HCT116 (cell line): ENCODE measurements around the gene TRIM26. TPM values are rescaled to one million over a fixed set of nuclear protein-coding genes. Genes with fewer than 3 reads are reported as not detected.

Experiments
- ATAC-seq: fragments of 200-7000 bp; cut with Tn5 transposase; 2 replicates; pipeline ENCODE4 v1.9.1; 2020; ENCODE audit warnings: mild to moderate bottlenecking, moderate library complexity
- BruUV-seq: library from RNA; stranded (reverse); fragments of 400-500 nt; replicated peaks from 2 replicates; lab custom pipeline; 2021; lab: Mats Ljungman, UMichigan
- CTCF ChIA-PET: fragments of 300-600 bp; sonication (Branson Sonifier 250); formaldehyde crosslinking; loops from one replicate; lab custom pipeline; 2021; ENCODE audit warnings: antibody characterized with exemption; lab: Charles Lee
- POLR2A ChIA-PET: fragments of 300-600, 350-600 bp; sonication (Branson Sonifier 250); formaldehyde crosslinking; loops from one replicate; lab custom pipeline; 2021; ENCODE audit warnings: antibody characterized with exemption; lab: Charles Lee
- RAD21 ChIA-PET, 2 experiments: fragments of 300-600 bp; sonication (Branson Sonifier 250); formaldehyde crosslinking; loops; one replicate each; lab custom pipeline; 2023; ENCODE audit warnings: low total read pairs in 2 of 2; ENCODE audit not compliant: uncharacterized antibody in 2 of 2, unreplicated experiment in 2 of 2, low non-redundant PET in 1 of 2; lab: Charles Lee
- DNase-seq: peaks from one replicate; pipeline ENCODE4 v3.0.0-alpha.2; 2010; ENCODE audit warnings: low read depth, low spot score
- H2AFZ ChIP-seq: fragments of 200-600 bp; shearing (Covaris generic), sonication (generic); 2 replicates; pipeline ENCODE4 v1.6.1; 2017; ENCODE audit warnings: low read depth, mixed run types, mixed read lengths, antibody characterized with exemption, low read length; ENCODE audit not compliant: poor library complexity, severe bottlenecking
- H3K27ac ChIP-seq: 2 replicates; pipeline ENCODE4 v1.5.1; 2012; ENCODE audit warnings: low read depth, low read length
- H3K27me3 ChIP-seq: fragments of 200-600 bp; sonication (generic); 2 replicates; pipeline ENCODE4 v1.6.1; 2016; ENCODE audit warnings: mixed run types, low read length, mixed read lengths; ENCODE audit not compliant: insufficient read depth
- H3K36me3 ChIP-seq, 2 experiments: fragments of 200-500 bp in 1 of 2; fragments of 200-600 bp in 1 of 2; sonication (Bioruptor generic) in 1 of 2; sonication (generic) in 1 of 2; 2 replicates each; pipeline versions ENCODE4 v1.5.1 to v1.6.1; 2014 to 2016; ENCODE audit warnings: low read length in 2 of 2, inconsistent platforms in 1 of 2, mixed read lengths in 1 of 2, mixed run types in 1 of 2; ENCODE audit not compliant: insufficient read depth in 2 of 2, control insufficient read depth in 1 of 2
- H3K4me1 ChIP-seq, 2 experiments: fragments of 200-600 bp in 1 of 2; sonication (generic) in 1 of 2; 2 replicates each; pipeline versions ENCODE4 v1.5.1 to v1.6.1; 2012 to 2017; ENCODE audit warnings: low read length in 2 of 2, inconsistent platforms in 1 of 2, mild to moderate bottlenecking in 1 of 2, mixed read lengths in 1 of 2, mixed run types in 1 of 2, moderate library complexity in 1 of 2; ENCODE audit not compliant: insufficient read depth in 2 of 2, control insufficient read depth in 1 of 2
- H3K4me2 ChIP-seq: fragments of 200-600 bp; sonication (generic); 2 replicates; pipeline ENCODE4 v1.6.1; 2017; ENCODE audit warnings: mixed run types, low read length, mixed read lengths
- H3K4me3 ChIP-seq, 2 experiments: fragments of 200-600 bp in 1 of 2; sonication (generic) in 1 of 2; replicated peaks in 1 of 2; 2 replicates each; pipeline ENCODE4 v1.5.1; 2011 to 2016; ENCODE audit warnings: low read length in 2 of 2, control low read depth in 1 of 2, low read depth in 1 of 2, mild to moderate bottlenecking in 1 of 2, mixed read lengths in 1 of 2, mixed run types in 1 of 2
- H3K79me2 ChIP-seq: fragments of 200-600 bp; sonication (generic); 2 replicates; pipeline ENCODE4 v1.6.1; 2017; ENCODE audit warnings: mild to moderate bottlenecking, mixed run types, low read length, moderate library complexity, mixed read lengths; ENCODE audit not compliant: insufficient read depth
- H3K9ac ChIP-seq: fragments of 200-600 bp; sonication (generic); 2 replicates; pipeline ENCODE4 v1.6.1; 2016; ENCODE audit warnings: low read length, mixed read lengths
- H3K9me2 ChIP-seq: fragments of 200-600 bp; sonication (generic), shearing (Covaris generic); 2 replicates; pipeline ENCODE4 v1.6.1; 2017; ENCODE audit warnings: mixed run types, mild to moderate bottlenecking, moderate library complexity; ENCODE audit not compliant: insufficient read depth
- H3K9me3 ChIP-seq, 2 experiments: fragments of 200-500 bp in 1 of 2; fragments of 200-600 bp in 1 of 2; sonication (Bioruptor generic) in 1 of 2; sonication (generic) in 1 of 2; 2 replicates each; pipeline ENCODE4 v1.6.1; 2014 to 2017; ENCODE audit warnings: low read length in 2 of 2, mixed read lengths in 2 of 2, inconsistent platforms in 1 of 2, low read depth in 1 of 2, mild to moderate bottlenecking in 1 of 2, mixed run types in 1 of 2, moderate library complexity in 1 of 2; ENCODE audit not compliant: control insufficient read depth in 1 of 2, insufficient read depth in 1 of 2
- H4K20me1 ChIP-seq: fragments of 200-600 bp; sonication (generic), shearing (Covaris generic); 2 replicates; pipeline ENCODE4 v1.6.1; 2017; ENCODE audit warnings: mixed run types, mild to moderate bottlenecking, moderate library complexity; ENCODE audit not compliant: insufficient read depth
- ATF3 ChIP-seq: IDR thresholded peaks from 2 replicates; pipeline ENCODE4 v1.6.1; 2012
- CEBPB ChIP-seq: IDR thresholded peaks from 2 replicates; pipeline ENCODE4 v1.6.1; 2012; ENCODE audit warnings: low read depth
- EZH2 ChIP-seq: fragments of 200-600 bp; sonication (generic); IDR thresholded peaks from 2 replicates; pipeline ENCODE4 v1.6.1; 2017; ENCODE audit warnings: antibody characterized with exemption, mixed run types
- EZH2phosphoT487 ChIP-seq: fragments of 200-600 bp; IDR thresholded peaks from 2 replicates; pipeline ENCODE4 v1.6.1; 2018; ENCODE audit warnings: antibody characterized with exemption, borderline replicate concordance
- FOSL1 ChIP-seq: IDR thresholded peaks from 2 replicates; pipeline ENCODE4 v1.6.1; 2012; ENCODE audit warnings: low read depth
- JUND ChIP-seq: IDR thresholded peaks from 2 replicates; pipeline ENCODE4 v1.6.1; 2012
- MAX ChIP-seq: IDR thresholded peaks from 2 replicates; pipeline ENCODE4 v1.6.1; 2012
- POLR2A ChIP-seq: IDR thresholded peaks from 2 replicates; pipeline ENCODE4 v1.7.0; 2011; ENCODE audit warnings: borderline replicate concordance; ENCODE audit not compliant: insufficient read depth, insufficient read length; ENCODE audit errors: extremely low read depth
- RAD21 ChIP-seq: IDR thresholded peaks from 2 replicates; pipeline ENCODE4 v1.6.1; 2012; ENCODE audit warnings: low read depth, mild to moderate bottlenecking
- SIN3A ChIP-seq: IDR thresholded peaks from 2 replicates; pipeline ENCODE4 v1.6.1; 2012; ENCODE audit warnings: low read depth
- YY1 ChIP-seq: IDR thresholded peaks from 2 replicates; pipeline ENCODE4 v1.6.1; 2011; ENCODE audit warnings: low read length, low read depth, moderate library complexity, mild to moderate bottlenecking; ENCODE audit not compliant: insufficient replicate concordance; ENCODE audit errors: extremely low read depth
- ZBTB33 ChIP-seq: IDR thresholded peaks from 2 replicates; pipeline ENCODE4 v1.6.1; 2011; ENCODE audit warnings: mild to moderate bottlenecking, low read length, moderate library complexity; ENCODE audit not compliant: insufficient replicate concordance; ENCODE audit errors: extremely low read depth
- ZFX ChIP-seq: fragments of 450-650 bp; IDR thresholded peaks from 2 replicates; pipeline ENCODE4 v1.6.1; 2017
- ZNF274 ChIP-seq: fragments of 200-500 bp; sonication (Bioruptor generic); IDR thresholded peaks from 2 replicates; pipeline ENCODE4 v1.6.1; 2014; ENCODE audit warnings: mild to moderate bottlenecking, low read depth, low read length, inconsistent platforms
- intact Hi-C: fragments of 100-400 bp; cut with micrococcal nuclease; formaldehyde crosslinking; loops from 2 replicates; pipeline ENCODE4 v1.10.0; 2022
- total RNA-seq: library from RNA; stranded (reverse); gene quantifications from one replicate; pipeline ENCODE4 v1.2.1, GENCODE V29; 2021; ENCODE audit not compliant: unreplicated experiment

TRIM26 gene
- total RNA-seq, 1 experiment from 2014 or later = 32.2 TPM

GRCh38 chr6:30211306-30211705, 1.9 kb downstream of the TRIM26 start:
- Histone ChIP-seq H3K4me2 (peak overlapping the region; percentile 92; the same call in 1 of the 2 replicates), H3K9ac (peak overlapping the region; percentile 94; the same call in 1 of the 2 replicates), H3K27ac (no peak overlapping the region), H3K4me3 (no peak overlapping the region), H4K20me1 (no peaks in the 10 kb centered on the region), H2AFZ (no peak overlapping the region), H3K9me3 (no peaks in the 10 kb centered on the region), H3K27me3 (no peaks in the 10 kb centered on the region)
- no TSS peak for BruUV-seq
- ChIA-PET CTCF (interaction anchor here (2.6 kb wide), 1 partner anchor 8 kb away, joined by 9 read pairs; no protein-coding TSS in a partner anchor), POLR2A (no interaction called here), RAD21 (no interaction called here)
- DNase-seq (no peak), ATAC-seq (no peak)
- intact Hi-C loops = no loop called here
- TF ChIP-seq RAD21 (no peak), ATF3 (no peak), EZH2phosphoT487 (no peak), ZNF274 (no peak), YY1 (no peak), POLR2A (no peak), CEBPB (no peak), JUND (no peak), EZH2 (no peak), ZBTB33 (no peak), SIN3A (no peak), ZFX (no peak), MAX (no peak), FOSL1 (no peak)
- TF ChIP-seq, all 23 proteins: peak for 0
- peaks cover 0 to 26% of the 10 kb centered on the region in 2 experiments; a peak in 3 of 4 replicates for H3K4me1 ChIP-seq
- no peaks in the 10 kb centered on the region for H3K9me2 ChIP-seq
- peaks cover 64% of the 10 kb centered on the region for H3K79me2 ChIP-seq
- H3K36me3 ChIP-seq = no peaks in the 10 kb centered on the region; a peak in 1 of 4 replicates
